Measurements from ENCODE around the gene PLBD2.
A peak's percentile ranks its signal among the peaks of the same experiment; 100 is the strongest.

The PLBD2 gene

GRCh38 chr12:113318900-113319628, 39.3 kb upstream of the PLBD2 start:
- no peaks in the 10 kb centered on the region for H3K27me3 ChIP-seq
- H3K27ac ChIP-seq = no peak overlapping the region
- peaks cover 0 to 18% (median 9%) of the 10 kb centered on the region in 11 experiments; a peak in 11 of 22 replicates for H3K9me3 ChIP-seq (replicated peaks in 1 of 11)
- no peak overlapping the region for H3K4me3 ChIP-seq
- H3K4me1 ChIP-seq = peaks cover 0 to 21% (median 5%) of the 10 kb centered on the region in 10 experiments; a peak in 8 of 20 replicates
- peaks cover 0 to 95% (median 23%) of the 10 kb centered on the region in 11 experiments; a peak in 15 of 22 replicates for H3K36me3 ChIP-seq
- H4K20me1 ChIP-seq = peaks cover 0 to 28% (median 0%) of the 10 kb centered on the region in 11 experiments; a peak in 5 of 22 replicates
- no peak overlapping the region for H3K4me2 ChIP-seq
- no peak for TF ChIP-seq Cebpa-rat (IDR thresholded peaks at IDR 0.05)
- H3K9ac ChIP-seq = no peak overlapping the region

DNA sequence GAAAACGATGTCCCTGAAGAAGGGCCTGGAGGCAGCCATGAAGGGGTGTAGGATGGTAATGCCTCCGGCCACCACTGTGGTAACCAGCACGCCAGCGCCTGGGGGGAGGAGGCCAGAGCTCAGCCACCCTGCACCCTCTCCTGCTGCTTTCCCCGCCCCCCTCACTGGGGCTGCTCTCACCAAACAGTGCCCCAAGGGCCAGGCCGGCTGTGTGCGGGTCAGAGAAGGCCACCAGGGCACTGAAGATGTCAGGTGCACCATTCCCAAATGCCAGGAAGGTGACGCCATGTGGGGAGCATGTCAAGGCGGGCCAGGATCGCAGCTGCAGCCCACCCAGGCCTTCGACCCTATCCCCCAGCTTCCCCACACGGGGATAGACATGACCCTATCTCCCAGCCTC, 38.0 kb upstream of the PLBD2 start:
- H3K27ac ChIP-seq = no peak overlapping the region
- peaks cover 0 to 18% (median 9%) of the 10 kb centered on the region in 11 experiments; a peak in 11 of 22 replicates for H3K9me3 ChIP-seq (replicated peaks in 1 of 11)
- H3K4me3 ChIP-seq = no peak overlapping the region
- no peaks in the 10 kb centered on the region for H3K27me3 ChIP-seq
- no peak overlapping the region for H3K4me2 ChIP-seq
- H3K9ac ChIP-seq = no peak overlapping the region
- H3K4me1 ChIP-seq = peaks cover 0 to 16% (median 5%) of the 10 kb centered on the region in 10 experiments; a peak in 8 of 20 replicates
- H3K36me3 ChIP-seq = peaks cover 0 to 87% (median 23%) of the 10 kb centered on the region in 11 experiments; a peak in 15 of 22 replicates
- H4K20me1 ChIP-seq = peaks cover 0 to 20% (median 0%) of the 10 kb centered on the region in 11 experiments; a peak in 5 of 22 replicates
- TF ChIP-seq Cebpa-rat (IDR thresholded peaks at IDR 0.05) = no peak

DNA sequence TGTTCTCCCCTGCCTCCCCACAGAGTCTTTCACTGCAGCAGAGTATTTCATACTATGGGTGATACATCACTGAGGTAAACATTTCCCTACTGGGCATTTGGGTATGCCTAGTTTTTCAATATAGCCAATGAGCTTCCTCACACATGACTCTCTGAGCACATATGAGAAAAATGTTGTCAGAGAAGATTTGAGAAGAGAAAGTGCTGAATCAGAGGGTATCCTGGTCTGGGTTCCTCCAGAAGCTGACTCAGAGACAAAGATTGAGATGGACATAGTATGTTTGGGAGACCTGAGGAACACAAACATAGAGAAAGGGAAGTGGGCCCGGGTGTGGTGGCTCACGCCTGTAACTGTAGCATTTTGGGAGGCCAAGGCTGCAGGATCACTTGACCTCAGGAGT, 36.0 kb upstream of the PLBD2 start:
- peaks cover 11 to 28% (median 15%) of the 10 kb centered on the region in 10 experiments for H3K4me1 ChIP-seq
- H3K9ac ChIP-seq = no peak overlapping the region
- H3K27ac ChIP-seq = peak overlapping the region in 3 of 11 experiments; percentile 18 to 61 (median 55); a peak in 5 of 22 replicates
- peaks cover 0 to 75% (median 23%) of the 10 kb centered on the region in 11 experiments; a peak in 15 of 22 replicates for H3K36me3 ChIP-seq
- H3K4me2 ChIP-seq = peak overlapping the region in 2 of 11 experiments; percentile 20 to 50; a peak in 4 of 22 replicates
- no peak for TF ChIP-seq Cebpa-rat (IDR thresholded peaks at IDR 0.05)
- H3K27me3 ChIP-seq = no peaks in the 10 kb centered on the region
- peaks cover 0 to 24% (median 0%) of the 10 kb centered on the region in 11 experiments; a peak in 5 of 22 replicates for H4K20me1 ChIP-seq
- peaks cover 0 to 18% (median 9%) of the 10 kb centered on the region in 11 experiments; a peak in 11 of 22 replicates for H3K9me3 ChIP-seq (replicated peaks in 1 of 11)
- no peak overlapping the region for H3K4me3 ChIP-seq

DNA sequence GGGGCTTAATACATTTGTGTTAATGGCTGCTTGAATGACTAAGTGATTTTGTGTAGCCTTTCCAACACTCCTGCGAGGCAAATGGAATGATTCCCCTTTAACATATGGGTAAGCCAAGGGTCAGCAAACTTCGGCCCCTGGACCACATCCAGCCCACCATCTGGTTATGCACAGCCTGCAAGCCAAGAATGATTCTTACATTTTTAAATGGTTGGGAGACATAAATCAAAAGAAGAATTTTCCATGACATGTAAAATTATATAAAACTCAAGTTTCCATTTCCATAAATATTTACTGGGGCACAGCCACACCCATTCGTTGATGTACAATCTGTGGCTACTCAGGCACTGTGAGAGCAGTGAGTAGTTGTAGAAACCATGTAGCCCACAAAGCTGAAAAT, 32.5 kb upstream of the PLBD2 start:
- Histone ChIP-seq H3K36me3 (peaks cover 0 to 72% (median 11%) of the 10 kb centered on the region in 11 experiments; a peak in 14 of 22 replicates), H3K4me1 (peaks cover 14 to 41% (median 21%) of the 10 kb centered on the region in 10 experiments), H3K27me3 (no peaks in the 10 kb centered on the region), H3K27ac (no peak overlapping the region), H4K20me1 (peaks cover 0 to 27% (median 0%) of the 10 kb centered on the region in 11 experiments; a peak in 4 of 22 replicates), H3K4me2 (0 out of 22 replicates have a peak overlapping the region, but pooled peaks of 1 of the 11 experiments have one; percentile 35), H3K9me3 (replicated peaks in 1 of 11) (peaks cover 0 to 15% (median 9%) of the 10 kb centered on the region in 11 experiments; a peak in 11 of 22 replicates), H3K9ac (0 out of 22 replicates have a peak overlapping the region, but pooled peaks of 1 of the 11 experiments have one; percentile 24), H3K4me3 (no peak overlapping the region)
- TF ChIP-seq Cebpa-rat (IDR thresholded peaks at IDR 0.05) = no peak

DNA sequence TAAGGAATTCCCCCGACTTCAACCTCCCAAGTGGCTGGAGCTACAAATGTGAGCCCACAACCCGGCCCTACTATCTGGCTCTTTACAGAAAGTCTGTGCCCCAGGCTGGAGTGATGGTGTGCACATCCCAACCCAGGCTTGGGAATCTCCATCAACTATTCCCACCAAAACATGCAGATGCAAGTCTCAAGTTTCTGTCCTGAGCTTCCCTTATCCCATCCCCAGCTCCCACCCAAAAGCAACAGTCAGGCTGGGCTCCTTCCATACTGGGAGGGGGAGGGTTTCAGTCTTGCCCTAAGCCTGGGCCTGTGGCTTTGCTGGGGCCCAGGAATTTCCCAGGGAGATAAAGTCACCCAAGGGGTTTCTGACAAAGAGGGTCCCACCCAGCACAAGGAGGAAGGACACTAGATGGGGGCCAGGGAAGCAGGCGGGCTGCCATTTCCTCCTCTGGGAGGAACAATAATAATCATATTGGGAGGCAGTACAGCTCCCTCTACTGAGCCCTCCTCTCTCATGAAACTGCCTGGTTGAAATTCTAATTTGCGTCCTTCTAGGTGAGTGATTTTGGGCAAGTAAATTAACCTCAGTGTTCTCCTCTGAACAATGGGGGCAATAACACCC, 31.5 kb upstream of the PLBD2 start:
- Histone ChIP-seq H3K36me3 (peaks cover 0 to 73% (median 7%) of the 10 kb centered on the region in 11 experiments; a peak in 10 of 22 replicates), H3K9ac (peak overlapping the region in 2 of 11 experiments; percentile 24 to 26; a peak in 2 of 22 replicates), H3K27ac (no peak overlapping the region), H3K4me2 (peak overlapping the region; percentile 25 to 53 (median 38); a peak in 19 of 22 replicates), H3K9me3 (replicated peaks in 1 of 11) (peaks cover 0 to 12% (median 5%) of the 10 kb centered on the region in 11 experiments; a peak in 10 of 22 replicates), H3K27me3 (no peaks in the 10 kb centered on the region), H3K4me3 (no peak overlapping the region), H3K4me1 (peaks cover 14 to 40% (median 21%) of the 10 kb centered on the region in 10 experiments), H4K20me1 (peaks cover 0 to 26% (median 0%) of the 10 kb centered on the region in 11 experiments; a peak in 6 of 22 replicates)
- TF ChIP-seq Cebpa-rat (IDR thresholded peaks at IDR 0.05) = no peak

DNA sequence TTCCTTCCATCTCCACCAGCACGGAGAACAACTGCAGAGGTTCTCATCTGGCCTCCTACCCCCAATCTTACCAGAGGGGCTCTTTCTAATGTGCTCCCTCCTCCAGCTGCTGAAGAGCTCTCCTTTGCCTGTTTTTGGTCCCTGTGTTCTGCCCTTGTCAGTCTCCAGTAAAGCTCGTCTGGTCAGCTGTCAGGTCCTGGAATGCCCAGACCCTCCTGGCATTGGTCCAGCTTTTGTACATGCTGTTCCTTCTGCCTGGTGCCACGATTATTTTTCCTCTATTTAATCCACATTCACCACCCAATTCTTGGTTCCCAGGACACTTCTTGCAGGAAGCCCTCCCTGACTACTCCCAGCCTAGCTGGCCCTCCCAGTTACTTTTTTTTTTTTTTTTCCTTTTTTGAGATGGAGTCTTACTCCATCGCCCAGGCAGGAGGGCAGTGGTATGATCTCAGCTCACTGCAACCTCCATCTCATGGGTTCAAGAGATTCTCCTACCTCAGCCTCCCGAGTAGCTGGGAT, 30.0 kb upstream of the PLBD2 start:
- H3K4me3 ChIP-seq = no peak overlapping the region
- no peak for TF ChIP-seq Cebpa-rat (IDR thresholded peaks at IDR 0.05)
- peaks cover 0 to 74% (median 0%) of the 10 kb centered on the region in 11 experiments; a peak in 9 of 22 replicates for H3K36me3 ChIP-seq
- H3K27me3 ChIP-seq = no peaks in the 10 kb centered on the region
- no peak overlapping the region for H3K27ac ChIP-seq
- no peak overlapping the region for H3K4me2 ChIP-seq
- peaks cover 21 to 36% (median 27%) of the 10 kb centered on the region in 10 experiments for H3K4me1 ChIP-seq
- no peak overlapping the region for H3K9ac ChIP-seq
- H4K20me1 ChIP-seq = peaks cover 0 to 41% (median 6%) of the 10 kb centered on the region in 11 experiments; a peak in 10 of 22 replicates
- H3K9me3 ChIP-seq (replicated peaks in 1 of 11) = no peaks in the 10 kb centered on the region; a peak in 2 of 22 replicates

- TF ChIP-seq Cebpa-rat (IDR thresholded peaks at IDR 0.05) = no peak
- Histone ChIP-seq H3K9ac (no peak overlapping the region), H3K27me3 (peaks cover 0 to 7% (median 3%) of the 10 kb centered on the region in 11 experiments; a peak in 9 of 22 replicates), H3K4me3 (no peak overlapping the region), H3K36me3 (peaks cover 0 to 66% (median 0%) of the 10 kb centered on the region in 11 experiments; a peak in 9 of 22 replicates), H3K27ac (no peak overlapping the region), H4K20me1 (peaks cover 0 to 41% (median 6%) of the 10 kb centered on the region in 11 experiments; a peak in 10 of 22 replicates), H3K4me1 (peaks cover 27 to 44% (median 34%) of the 10 kb centered on the region in 10 experiments), H3K4me2 (peak overlapping the region in 3 of 11 experiments; percentile 10 to 31 (median 18); a peak in 4 of 22 replicates), H3K9me3 (replicated peaks in 1 of 11) (no peaks in the 10 kb centered on the region)
Observed at GRCh38 chr12:113329022-113329790, 29.2 kb upstream of the PLBD2 start.

Measured in BLaER1 treated with 17β-estradiol and CSF1 and Interleukin-3, amounts not matched to agents 10 nM and 100 nM (cell line).